ENCODE data around the gene PTGES2. TPM values are rescaled to one million over a fixed set of nuclear protein-coding genes. Genes with fewer than 3 reads are reported as not detected.

The PTGES2 gene
- total RNA-seq, 2 donors from 2014 or later: 15.3 to 32.3 TPM

- peaks cover 10% of the 10 kb centered on the region for H3K4me1 Mint-ChIP-seq
- H3K27ac Mint-ChIP-seq: peak overlapping the region; percentile 54
- ATAC-seq (replicated peaks): peak; percentile 56
- H3K9me3 Mint-ChIP-seq: no peaks in the 10 kb centered on the region
- peaks cover 37% of the 10 kb centered on the region for H3K36me3 Mint-ChIP-seq (ENCODE audit: low read depth)
- no peaks in the 10 kb centered on the region for H3K27me3 Mint-ChIP-seq
- peak overlapping the region; percentile 84 for H3K4me3 Mint-ChIP-seq
These were observed 33.1 kb upstream of the PTGES2 start for GRCh38 chr9:128160603-128160987.

DNA sequence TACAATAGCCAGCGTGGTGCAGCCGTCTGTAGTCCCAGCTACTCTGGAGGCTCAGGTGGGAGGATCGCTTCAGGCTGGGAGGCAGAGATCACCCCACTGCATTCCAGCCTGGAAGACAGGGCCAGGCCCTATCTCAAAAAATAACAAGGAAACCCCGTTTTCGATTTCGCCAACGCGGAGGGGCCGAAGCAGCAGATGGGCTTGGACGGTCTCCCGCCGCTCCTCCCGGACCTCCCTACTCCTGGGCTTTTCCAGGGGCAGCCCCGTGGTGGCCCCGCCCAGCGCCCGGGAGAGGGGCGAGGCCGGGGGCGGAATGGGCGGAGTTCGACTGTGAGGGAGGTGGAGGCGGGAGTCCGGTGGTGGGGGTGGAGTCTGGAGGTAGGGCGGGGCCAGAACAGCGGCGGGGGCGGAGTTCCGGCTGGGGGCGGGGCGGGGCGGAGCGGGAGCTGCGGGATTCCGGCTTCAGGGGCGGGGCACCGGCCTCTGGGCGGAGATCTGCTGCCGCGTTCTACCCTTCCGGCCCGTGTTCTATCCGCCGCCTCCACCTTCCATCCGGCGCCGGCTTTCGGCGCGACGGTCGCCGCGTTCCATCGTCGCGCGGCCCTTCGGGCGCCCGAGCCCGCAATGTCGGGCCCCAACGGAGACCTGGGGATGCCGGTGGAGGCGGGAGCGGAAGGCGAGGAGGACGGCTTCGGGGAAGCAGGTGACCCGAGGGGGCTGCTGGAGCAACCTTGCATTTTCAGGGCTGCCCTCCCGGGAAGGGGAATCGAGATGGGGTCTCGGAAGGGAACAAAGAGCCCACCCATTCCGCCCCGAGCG is 32.5 kb upstream of the PTGES2 start, which contains the start of gene BBLN:
Gene BBLN, plus strand, starts transcription at position 482 of the 819 bp plus-strand sequence. Its CDS starts 143 bp downstream, at position 625.
- H3K27ac Mint-ChIP-seq: peak within 1 kb of the TSS; percentile 90
- peaks cover 10% of the 10 kb centered on the region for H3K4me1 Mint-ChIP-seq
- peaks cover 32% of the 10 kb centered on the region for H3K36me3 Mint-ChIP-seq (ENCODE audit: low read depth)
- peak within 1 kb of the TSS; percentile 84 for H3K4me3 Mint-ChIP-seq
- peak; percentile 90 for ATAC-seq (replicated peaks)
- no peaks in the 10 kb centered on the region for H3K27me3 Mint-ChIP-seq
- no peaks in the 10 kb centered on the region for H3K9me3 Mint-ChIP-seq

DNA sequence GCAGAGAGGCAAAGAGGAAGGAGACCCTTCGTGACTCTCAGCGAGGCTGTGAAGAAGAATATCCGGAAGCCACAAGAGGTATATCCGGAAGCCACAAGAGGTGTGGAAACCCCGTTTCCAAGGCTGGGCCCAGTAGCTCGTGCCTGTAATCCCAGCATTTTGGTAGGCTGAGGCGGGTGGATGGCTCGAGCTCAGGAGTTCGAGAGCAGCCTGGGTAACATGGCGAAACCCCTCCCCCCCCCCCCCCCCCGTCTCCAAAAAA is 31.9 kb upstream of the PTGES2 start:
- H3K27ac Mint-ChIP-seq: peak overlapping the region; percentile 90

DNA sequence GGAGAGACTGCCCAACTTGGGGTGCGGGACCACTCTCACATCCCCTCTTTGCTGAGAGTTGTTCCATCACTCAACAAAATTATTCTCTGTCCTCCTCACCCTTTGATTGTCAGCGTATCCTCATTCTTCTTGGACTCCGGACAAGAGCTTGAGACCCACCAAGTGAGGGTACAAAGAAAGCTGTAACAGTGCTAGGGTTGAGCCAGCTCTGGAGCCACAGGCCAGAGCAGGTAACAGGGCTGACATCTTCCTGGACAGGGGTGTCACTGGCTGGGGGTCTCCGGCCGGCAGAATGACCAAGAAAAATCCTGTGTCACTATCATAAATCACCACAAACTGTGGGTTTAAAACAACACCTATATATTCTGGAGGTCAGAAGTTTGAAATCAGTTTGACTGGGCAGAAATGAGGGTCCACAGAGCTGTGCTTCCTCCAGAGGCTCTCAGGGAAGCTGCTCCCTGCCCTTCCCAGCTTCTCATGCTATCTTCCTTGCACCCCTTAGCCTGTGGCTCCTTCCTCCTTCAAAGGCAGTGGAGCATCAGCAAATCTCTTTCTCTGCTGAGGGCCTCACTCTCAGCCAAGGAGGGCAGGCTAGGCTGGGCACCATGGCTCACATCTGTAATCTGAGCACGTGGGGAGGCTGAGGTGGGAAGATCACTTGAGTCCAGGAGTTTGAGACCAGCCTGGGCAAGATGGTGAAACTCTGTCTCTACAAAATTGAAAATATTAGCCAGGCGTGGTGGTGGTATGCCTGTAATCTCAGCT is 28.4 kb upstream of the PTGES2 start:
- H3K9me3 Mint-ChIP-seq: no peaks in the 10 kb centered on the region
- H3K27ac Mint-ChIP-seq: no peak overlapping the region
- no peaks in the 10 kb centered on the region for H3K27me3 Mint-ChIP-seq
- ATAC-seq (replicated peaks): no peak
- H3K4me3 Mint-ChIP-seq: no peak overlapping the region
- H3K36me3 Mint-ChIP-seq (ENCODE audit: low read depth): peaks cover 2% of the 10 kb centered on the region
- no peaks in the 10 kb centered on the region for H3K4me1 Mint-ChIP-seq

More for the DNA sequence above, 31.9 kb upstream of the PTGES2 start:
- Mint-ChIP-seq H3K27me3 (no peaks in the 10 kb centered on the region), H3K4me1 (peaks cover 10% of the 10 kb centered on the region), H3K4me3 (peak overlapping the region; percentile 84), H3K36me3 (ENCODE audit: low read depth) (peaks cover 28% of the 10 kb centered on the region), H3K9me3 (no peaks in the 10 kb centered on the region)
- peak; percentile 47 for ATAC-seq (replicated peaks)

DNA sequence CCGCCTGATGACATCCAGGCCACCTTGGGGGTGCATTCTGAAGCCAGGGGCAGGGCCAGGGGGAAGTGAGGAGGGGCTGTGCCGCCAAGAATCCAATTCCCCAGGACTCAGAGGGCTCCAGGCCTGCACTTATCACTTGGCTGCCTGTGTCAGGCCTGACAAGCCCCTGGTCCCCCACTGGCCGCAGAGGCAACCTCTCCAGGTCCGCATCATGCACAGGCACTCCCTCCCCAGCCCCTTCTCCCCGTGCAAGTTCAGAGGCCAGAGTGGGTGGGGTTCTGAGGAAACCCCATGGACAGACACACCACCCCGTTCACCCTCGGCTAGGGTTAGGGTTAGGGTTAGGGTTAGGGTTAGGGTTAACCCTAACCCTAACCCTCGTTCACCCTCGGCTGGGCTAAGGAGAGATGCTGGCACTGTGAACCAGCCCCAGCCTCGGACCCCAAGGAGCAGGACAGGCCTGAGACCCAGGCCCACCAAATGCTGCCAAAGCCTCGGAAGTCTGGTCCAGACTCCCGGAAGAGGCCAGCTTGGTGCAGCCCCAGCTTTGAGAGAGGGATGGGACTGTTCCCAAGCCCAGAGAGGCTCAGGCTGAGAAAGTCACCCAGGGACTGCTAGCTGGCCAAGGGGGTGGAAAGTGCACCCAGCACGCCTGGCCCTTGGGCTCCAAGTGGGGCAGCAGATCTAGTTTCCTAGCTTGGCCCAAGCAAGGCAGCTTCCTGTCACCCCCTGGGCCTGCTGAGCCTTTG is 26.6 kb upstream of the PTGES2 start:
- no peak overlapping the region for H3K27ac Mint-ChIP-seq
- no peaks in the 10 kb centered on the region for H3K36me3 Mint-ChIP-seq (ENCODE audit: low read depth)
- no peak overlapping the region for H3K4me3 Mint-ChIP-seq
- no peaks in the 10 kb centered on the region for H3K27me3 Mint-ChIP-seq
- no peaks in the 10 kb centered on the region for H3K4me1 Mint-ChIP-seq
- no peaks in the 10 kb centered on the region for H3K9me3 Mint-ChIP-seq
- ATAC-seq (replicated peaks): no peak

DNA sequence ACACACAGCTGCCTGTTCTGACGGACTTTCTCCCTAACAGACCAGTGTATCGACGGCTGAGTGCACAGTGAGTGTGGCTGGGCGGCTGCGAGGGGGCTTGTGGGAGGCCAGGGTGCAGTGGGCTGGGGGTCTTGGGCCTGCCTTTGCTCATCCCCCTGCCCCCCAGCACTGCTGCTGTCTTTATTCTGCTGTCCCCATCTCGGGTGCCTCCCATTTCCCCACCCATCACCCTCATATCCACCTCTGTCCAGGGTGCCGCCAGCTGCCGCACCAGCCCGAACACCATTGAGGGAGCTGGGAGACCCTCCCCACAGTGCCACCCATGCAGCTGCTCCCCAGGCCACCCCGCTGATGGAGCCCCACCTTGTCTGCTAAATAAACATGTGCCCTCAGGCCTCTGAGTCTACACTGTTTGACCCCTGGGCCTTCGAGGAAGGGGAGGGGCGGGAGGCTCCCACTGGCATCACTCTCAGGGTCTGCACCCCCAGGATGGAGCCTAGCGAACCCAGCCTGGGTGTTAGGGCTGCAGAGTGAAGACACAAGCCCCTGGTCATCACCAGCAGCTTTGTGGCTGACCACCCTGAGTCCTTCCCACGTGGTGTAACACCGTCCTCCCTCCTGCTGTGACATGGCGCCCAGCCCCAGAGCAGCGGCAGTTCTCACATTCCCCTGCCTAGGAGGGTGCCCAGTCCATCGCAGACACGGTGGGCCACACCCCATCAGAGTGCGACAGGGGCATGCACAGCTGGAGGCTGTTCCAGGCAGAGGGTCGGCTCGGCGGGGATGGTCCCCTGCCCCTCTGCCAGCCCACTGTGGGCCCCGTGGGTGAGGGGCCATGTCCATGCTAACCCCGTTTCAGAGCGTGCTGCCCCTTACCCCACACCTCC is 25.8 kb upstream of the PTGES2 start:
- H3K4me3 Mint-ChIP-seq: no peak overlapping the region
- no peaks in the 10 kb centered on the region for H3K36me3 Mint-ChIP-seq (ENCODE audit: low read depth)
- no peaks in the 10 kb centered on the region for H3K9me3 Mint-ChIP-seq
- H3K27ac Mint-ChIP-seq: no peak overlapping the region
- no peak for ATAC-seq (replicated peaks)
- H3K4me1 Mint-ChIP-seq: no peaks in the 10 kb centered on the region
- no peaks in the 10 kb centered on the region for H3K27me3 Mint-ChIP-seq

DNA sequence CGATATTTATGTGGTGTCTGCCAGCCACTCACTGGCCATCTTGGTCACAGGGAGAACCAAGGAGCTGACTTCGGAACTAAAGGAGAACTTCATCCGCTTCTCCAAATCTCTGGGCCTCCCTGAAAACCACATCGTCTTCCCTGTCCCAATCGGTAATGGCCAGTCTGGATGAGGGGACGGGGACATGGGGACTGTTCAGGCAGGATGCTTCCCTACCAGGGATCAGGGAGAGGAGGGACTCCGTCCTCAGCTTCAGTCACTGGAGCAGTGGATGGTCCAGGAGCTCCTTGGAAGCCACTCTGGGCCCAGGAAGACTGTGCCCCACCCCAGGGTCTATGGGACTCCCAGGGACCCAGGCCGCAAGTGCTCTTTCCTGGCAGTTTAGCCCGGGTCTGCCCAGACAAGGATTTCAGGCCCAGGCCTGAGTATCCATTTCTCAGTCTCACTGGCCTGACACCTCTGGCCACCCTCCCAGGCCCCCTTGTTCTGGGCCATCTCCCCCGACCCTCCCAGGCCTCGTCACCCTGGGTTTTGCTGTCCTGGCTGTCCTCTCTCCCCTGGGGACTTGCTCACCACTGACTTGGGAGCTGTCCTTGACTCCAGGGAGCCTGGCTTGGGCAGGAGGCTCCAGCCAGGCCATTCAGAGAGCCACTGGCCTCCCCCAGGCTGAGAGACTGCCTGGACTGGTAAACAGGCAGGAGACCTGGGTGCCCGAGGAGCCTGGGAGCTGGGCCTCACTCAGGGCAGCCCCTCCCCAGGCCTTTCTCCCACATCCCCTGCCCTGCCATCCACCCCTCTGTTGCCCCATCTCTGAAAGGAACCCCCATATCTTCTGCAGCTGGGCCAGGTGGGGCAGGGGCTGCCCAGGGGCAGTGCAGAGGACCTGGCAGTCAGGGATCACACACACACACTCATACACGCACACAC is 24.9 kb upstream of the PTGES2 start:
- H3K36me3 Mint-ChIP-seq (ENCODE audit: low read depth): no peaks in the 10 kb centered on the region
- ATAC-seq (replicated peaks): no peak
- no peak overlapping the region for H3K27ac Mint-ChIP-seq
- H3K4me1 Mint-ChIP-seq: no peaks in the 10 kb centered on the region
- H3K4me3 Mint-ChIP-seq: no peak overlapping the region
- H3K9me3 Mint-ChIP-seq: no peaks in the 10 kb centered on the region
- H3K27me3 Mint-ChIP-seq: no peaks in the 10 kb centered on the region

- H3K27me3 Mint-ChIP-seq: no peaks in the 10 kb centered on the region
- no peaks in the 10 kb centered on the region for H3K9me3 Mint-ChIP-seq
These were observed 24.0 kb upstream of the PTGES2 start for GRCh38 chr9:128151309-128152132.

DNA sequence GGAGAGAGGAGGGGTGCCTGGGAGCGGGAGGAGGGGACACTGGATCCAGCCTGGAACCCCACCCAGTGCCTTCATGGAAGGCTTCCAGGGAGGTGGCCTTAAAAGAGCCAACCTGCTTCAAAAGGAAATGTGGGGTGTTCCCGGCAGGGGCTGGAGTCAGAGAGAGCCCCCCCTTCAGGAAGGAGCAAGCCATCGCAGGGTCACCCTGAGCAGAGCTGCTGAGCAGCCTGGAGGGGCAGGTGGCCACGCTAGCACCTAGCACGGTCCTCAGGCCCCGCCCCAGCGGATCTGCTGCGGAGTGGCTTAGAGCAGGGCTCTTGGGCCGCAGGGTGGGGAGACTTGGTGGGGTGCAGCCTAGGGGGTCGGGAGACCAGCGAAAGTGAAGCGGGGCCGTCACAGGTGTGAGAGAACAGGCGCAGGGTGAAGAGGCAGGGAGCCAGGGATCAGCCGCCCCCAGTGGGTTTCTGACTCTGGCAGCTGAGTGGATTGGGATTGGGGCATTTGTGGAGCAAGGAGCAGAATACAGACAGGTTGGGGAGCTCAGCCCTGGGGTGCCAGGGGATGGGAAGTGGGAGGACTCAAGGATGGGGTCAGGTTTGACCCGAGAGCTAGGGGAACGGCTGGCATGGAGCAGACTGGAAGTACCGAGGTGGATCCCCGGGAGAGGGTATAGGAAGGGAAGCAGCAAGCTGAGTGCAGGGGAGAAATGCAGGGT is 23.2 kb upstream of the PTGES2 start:
- no peak for ATAC-seq (replicated peaks)
- no peaks in the 10 kb centered on the region for H3K27me3 Mint-ChIP-seq
- H3K36me3 Mint-ChIP-seq (ENCODE audit: low read depth): no peaks in the 10 kb centered on the region
- no peaks in the 10 kb centered on the region for H3K4me1 Mint-ChIP-seq
- no peak overlapping the region for H3K4me3 Mint-ChIP-seq
- peak overlapping the region; percentile 15 for H3K27ac Mint-ChIP-seq
- H3K9me3 Mint-ChIP-seq: no peaks in the 10 kb centered on the region

More at GRCh38 chr9:128151309-128152132, 24.0 kb upstream of the PTGES2 start:
- no peaks in the 10 kb centered on the region for H3K36me3 Mint-ChIP-seq (ENCODE audit: low read depth)
- H3K4me1 Mint-ChIP-seq: no peaks in the 10 kb centered on the region
- H3K4me3 Mint-ChIP-seq: no peak overlapping the region
- no peak for ATAC-seq (replicated peaks)
- peak overlapping the region; percentile 15 for H3K27ac Mint-ChIP-seq

- no peaks in the 10 kb centered on the region for H3K27me3 Mint-ChIP-seq
- no peaks in the 10 kb centered on the region for H3K4me1 Mint-ChIP-seq
- no peaks in the 10 kb centered on the region for H3K9me3 Mint-ChIP-seq
- H3K27ac Mint-ChIP-seq: peak overlapping the region; percentile 15
- no peaks in the 10 kb centered on the region for H3K36me3 Mint-ChIP-seq (ENCODE audit: low read depth)
- no peak for ATAC-seq (replicated peaks)
- no peak overlapping the region for H3K4me3 Mint-ChIP-seq
These were observed 22.5 kb upstream of the PTGES2 start for GRCh38 chr9:128149951-128150593.

GRCh38 chr9:128149001-128149701 is 21.6 kb upstream of the PTGES2 start, which contains the start of gene LCN2:
LCN2 (plus strand) TSS chr9:128149453; CDS start chr9:128149526, 73 bp downstream.
- Mint-ChIP-seq H3K27ac (peak within 1 kb of the TSS; percentile 15), H3K4me1 (no peaks in the 10 kb centered on the region), H3K36me3 (ENCODE audit: low read depth) (no peaks in the 10 kb centered on the region), H3K9me3 (no peaks in the 10 kb centered on the region), H3K27me3 (no peaks in the 10 kb centered on the region), H3K4me3 (no peak within 1 kb of the TSS)
- no peak for ATAC-seq (replicated peaks)
